Raji (cell line): ENCODE measurements around the gene ASXL3.

Experiments
- POLR2A ChIP-seq: IDR thresholded peaks from 2 replicates; pipeline ENCODE4 v1.6.1; 2011; ENCODE audit warnings: low read depth, low read length, control low read depth; ENCODE audit not compliant: insufficient read depth

Gene ASXL3

DNA sequence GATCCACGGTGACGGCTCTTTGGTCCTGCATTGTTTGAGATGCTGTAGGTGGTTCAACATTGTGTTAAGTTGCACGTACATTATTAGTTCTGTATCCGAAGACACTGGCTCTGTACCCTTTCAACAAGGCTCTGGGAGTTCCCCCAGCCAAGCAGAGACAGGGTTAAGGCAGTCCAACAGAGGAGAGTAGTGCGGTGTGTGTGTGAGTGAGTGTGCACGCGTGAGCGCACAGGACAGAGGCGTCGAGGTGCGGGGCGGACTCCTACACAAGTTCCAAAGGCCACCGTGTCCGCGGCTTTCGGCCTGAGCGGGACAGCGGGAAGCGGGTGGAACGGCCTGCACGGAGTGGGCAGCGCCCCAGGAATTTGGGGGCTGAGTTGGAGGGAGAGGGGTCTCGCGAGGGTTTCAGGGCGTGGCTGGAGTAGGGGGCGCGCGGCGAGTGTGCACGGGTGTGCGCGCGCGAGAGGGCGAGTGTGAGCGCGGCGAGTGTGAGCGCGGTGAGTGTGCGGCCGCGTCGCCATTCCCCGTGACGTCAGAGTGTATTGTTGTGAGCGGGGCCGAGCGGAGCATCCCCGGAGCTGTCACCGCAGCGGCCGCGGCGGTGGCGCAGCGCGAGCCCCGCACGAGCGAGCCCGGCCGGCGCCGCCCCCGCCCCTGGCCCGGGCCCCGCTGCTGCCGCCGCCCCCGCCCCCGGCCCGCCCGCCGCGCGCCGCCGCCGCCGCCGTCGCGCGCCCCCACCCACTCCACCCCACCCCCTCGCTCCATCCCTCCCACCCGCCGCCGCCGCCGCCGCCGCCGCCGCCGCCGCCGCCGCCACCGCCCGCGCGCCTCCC, at the start of gene ASXL3:
ASXL3 (plus strand) TSS at position 535 of the 833 bp plus-strand sequence. CDS start 413 bp downstream, outside the sequence.
- TF ChIP-seq POLR2A, result no peak

DNA sequence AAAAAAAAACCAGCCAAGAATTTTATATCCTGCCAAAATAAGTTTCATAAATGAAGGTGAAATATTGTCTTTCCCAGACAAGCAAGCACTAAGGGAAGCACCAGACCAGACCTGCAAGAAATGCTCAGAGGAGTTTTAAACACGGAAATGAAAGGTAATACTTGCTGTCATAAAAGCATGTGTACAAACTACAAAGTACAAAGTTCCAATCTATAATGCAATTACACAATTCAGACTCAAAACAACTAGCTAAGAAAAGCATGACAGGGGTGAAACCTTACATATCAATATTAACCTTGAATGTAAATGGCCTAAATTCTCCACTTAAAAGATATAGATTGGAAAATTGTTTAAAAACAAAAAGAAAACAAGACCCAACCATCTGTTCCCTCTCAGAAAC, 45.0 kb upstream of the ASXL3 start:
- TF ChIP-seq POLR2A, result no peak

DNA sequence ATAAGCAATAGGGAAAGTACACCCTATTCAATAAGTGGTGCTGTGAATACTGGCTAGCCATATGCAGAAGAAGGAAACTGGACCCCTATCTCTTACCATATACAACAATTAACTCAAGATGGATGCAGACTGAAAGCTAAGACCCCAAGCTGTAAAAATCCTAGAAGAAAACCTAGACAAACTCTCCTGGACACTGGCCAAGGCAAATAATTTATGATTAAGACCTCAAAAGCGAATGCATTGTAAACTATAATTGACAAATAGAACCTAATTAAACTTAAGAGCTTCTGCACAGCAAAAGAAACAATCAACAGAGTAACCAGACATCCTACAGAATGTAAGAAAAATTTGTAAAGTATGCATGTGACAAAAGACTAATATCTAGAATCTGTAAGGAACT, 41.1 kb upstream of the ASXL3 start:
- TF ChIP-seq POLR2A, result no peak

- no peak for TF ChIP-seq POLR2A
These were observed 39.5 kb upstream of the ASXL3 start for GRCh38 chr18:33538418-33539042.

- TF ChIP-seq POLR2A, result no peak
These were observed 37.6 kb upstream of the ASXL3 start for GRCh38 chr18:33540392-33540791.

DNA sequence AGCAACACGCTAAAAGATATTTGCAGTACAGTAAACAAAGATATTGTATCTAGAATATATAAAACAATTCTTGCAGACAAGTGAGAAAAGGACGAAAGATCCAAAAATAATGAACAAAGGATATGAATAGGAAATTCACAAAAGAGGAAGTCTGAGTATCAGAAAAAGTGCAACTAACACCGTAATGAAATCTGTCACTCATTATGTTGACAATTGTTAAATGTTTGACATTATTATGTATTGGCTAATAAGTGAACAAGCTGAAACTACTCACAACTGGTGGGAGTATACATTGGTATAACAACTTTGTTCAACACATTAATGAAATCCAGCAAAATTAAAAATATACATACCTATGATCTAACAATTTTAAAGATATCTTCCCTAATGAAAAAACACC, 36.7 kb upstream of the ASXL3 start:
- TF ChIP-seq POLR2A, result no peak

- TF ChIP-seq POLR2A, result no peak
These were observed 21.2 kb upstream of the ASXL3 start for GRCh38 chr18:33556846-33557245.

GRCh38 chr18:33557706-33558105, 20.3 kb upstream of the ASXL3 start:
- no peak for TF ChIP-seq POLR2A

GRCh38 chr18:33558529-33558928, 19.5 kb upstream of the ASXL3 start:
- no peak for TF ChIP-seq POLR2A

DNA sequence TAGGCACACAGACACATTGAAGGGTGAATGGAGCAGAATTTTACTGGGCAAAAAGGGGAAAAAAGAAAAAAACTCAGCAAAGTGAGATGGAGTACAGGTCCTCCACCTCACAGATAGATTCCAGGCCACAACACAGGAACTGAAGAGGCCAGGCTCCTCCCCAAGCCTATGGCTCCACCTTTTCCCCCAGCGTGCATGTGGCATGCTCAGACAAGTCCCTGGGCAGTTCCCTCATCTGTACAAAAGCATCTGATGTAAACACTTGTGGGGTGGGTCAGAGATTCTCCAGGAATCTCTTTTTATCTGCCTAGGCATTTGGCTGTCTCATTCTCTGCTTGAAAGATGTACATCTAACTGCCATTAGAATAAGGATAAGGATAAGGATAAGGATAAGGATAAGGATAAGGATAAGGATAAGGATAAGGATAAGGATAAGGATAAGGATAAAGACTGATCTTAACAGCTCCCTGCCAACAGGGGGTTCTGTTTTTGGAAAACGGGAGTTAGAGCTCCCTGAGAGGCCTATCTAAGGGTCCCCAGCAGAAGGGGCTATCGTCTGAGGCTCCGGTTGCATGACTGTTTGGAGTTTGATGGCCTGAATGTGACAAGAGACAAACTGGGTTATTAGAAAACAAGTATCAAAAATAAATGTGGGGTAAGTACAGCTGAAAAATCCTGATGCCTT, 17.2 kb upstream of the ASXL3 start:
- TF ChIP-seq POLR2A, result no peak

- TF ChIP-seq POLR2A, result no peak
These were observed 15.3 kb upstream of the ASXL3 start for GRCh38 chr18:33562741-33563140.

DNA sequence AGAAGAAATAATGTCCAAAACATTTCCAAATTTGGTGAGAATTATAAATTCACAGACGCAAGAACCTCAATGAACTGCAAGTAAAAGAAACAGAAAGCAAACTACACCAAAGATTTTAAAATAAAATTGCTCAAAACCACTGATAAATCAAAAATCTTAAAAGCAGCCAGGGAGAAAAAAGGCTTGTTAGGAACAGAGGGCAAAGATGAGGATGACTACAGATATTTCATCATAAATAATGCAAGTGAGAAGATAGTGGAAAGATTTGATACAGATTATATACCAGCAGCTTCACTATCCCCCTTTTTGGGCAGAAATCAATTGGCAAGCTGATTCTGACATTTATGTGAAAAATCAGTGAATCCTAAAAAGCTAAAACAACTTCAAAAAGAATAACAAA, 10.3 kb upstream of the ASXL3 start:
- TF ChIP-seq POLR2A, result no peak

DNA sequence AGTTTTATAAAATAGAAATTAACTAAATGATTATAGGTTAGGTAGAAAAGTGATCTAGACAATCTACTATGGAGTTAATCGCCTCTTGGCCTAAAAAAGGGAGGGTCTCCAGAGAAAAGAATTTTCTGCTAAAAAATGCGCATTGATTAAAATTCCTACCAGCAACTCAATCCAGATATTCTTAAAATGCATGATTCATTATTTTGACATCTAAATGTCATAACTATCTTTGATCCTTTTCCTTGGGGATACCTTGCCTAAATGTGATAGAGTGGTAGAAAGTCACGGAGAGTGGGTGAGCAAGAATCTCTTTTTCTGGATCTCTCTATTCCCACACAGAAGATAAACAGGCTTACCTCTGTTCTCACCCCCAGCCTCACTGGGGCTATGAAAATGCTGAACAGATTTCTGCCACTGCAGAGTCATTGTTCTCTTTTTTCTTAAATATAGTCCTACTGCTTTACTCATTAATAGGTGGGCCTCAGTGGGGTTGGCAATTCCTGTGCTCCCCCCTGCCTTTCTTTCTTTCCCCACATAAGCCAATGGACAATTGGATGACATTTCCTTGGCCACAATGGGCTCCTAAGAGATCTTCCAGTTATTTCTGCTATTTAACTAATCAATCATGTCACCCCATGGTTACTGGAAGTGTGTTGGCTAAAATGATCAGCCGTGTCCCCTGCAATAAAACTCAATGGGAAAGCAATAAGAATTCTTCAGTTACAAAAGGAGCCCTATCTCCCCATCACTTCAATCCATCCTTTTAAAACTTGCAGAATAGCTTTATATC, 5.8 kb upstream of the ASXL3 start:
- no peak for TF ChIP-seq POLR2A

- TF ChIP-seq POLR2A, result no peak
These were observed 4.8 kb upstream of the ASXL3 start for GRCh38 chr18:33573193-33573592.

GRCh38 chr18:33575451-33575850, 2.6 kb upstream of the ASXL3 start:
- TF ChIP-seq POLR2A, result no peak

DNA sequence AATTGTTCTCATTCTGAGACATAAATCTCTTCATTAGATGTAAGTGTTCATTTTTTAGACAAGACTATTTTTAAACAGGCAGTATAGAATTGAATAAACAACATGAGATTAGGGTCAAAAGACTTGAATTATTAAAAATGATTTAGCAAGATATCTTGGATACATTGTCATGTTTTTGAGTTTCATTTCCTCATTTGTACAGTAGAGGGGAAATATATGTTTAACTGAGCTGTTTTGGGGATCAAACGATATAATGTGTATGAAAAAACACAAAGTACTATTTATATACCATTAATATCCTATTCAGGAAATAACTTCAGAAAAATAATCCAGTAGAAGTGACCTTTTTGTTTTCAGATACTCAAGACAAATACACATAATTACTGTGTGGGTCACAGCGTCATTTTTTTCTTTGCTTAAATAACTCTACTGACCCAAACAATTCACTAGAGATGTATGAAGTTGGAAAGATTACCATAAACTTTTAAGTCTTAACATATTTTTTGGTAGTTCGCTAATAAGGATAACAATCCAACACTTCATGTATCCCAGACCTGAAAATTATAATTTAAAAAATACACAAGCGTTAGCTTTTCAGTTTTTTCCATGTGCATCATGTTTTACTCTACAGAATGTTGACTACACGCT, 896 bp upstream of the ASXL3 start:
- no peak for TF ChIP-seq POLR2A
